Measurements from ENCODE around the gene ROBO2. TPM values are rescaled to one million over a fixed set of nuclear protein-coding genes. Genes with fewer than 3 reads are reported as not detected.

Gene ROBO2
- total RNA-seq, 3 donors from 2014 or later: not detected

GRCh38 chr3:77345009-77345408 lies 305.1 kb downstream of the ROBO2 start:
- DNase-seq: no peak
- ATAC-seq: no peak
- H3K4me3 Mint-ChIP-seq: no peak overlapping the region
- peaks cover 28% of the 10 kb centered on the region for H3K9me3 Mint-ChIP-seq
- H3K4me1 Mint-ChIP-seq (ENCODE audit: low read depth): no peaks in the 10 kb centered on the region
- no peaks in the 10 kb centered on the region for H3K27me3 Mint-ChIP-seq (ENCODE audit: low read depth)
- no peaks in the 10 kb centered on the region for H3K36me3 Mint-ChIP-seq (ENCODE audit: insufficient read depth)

DNA sequence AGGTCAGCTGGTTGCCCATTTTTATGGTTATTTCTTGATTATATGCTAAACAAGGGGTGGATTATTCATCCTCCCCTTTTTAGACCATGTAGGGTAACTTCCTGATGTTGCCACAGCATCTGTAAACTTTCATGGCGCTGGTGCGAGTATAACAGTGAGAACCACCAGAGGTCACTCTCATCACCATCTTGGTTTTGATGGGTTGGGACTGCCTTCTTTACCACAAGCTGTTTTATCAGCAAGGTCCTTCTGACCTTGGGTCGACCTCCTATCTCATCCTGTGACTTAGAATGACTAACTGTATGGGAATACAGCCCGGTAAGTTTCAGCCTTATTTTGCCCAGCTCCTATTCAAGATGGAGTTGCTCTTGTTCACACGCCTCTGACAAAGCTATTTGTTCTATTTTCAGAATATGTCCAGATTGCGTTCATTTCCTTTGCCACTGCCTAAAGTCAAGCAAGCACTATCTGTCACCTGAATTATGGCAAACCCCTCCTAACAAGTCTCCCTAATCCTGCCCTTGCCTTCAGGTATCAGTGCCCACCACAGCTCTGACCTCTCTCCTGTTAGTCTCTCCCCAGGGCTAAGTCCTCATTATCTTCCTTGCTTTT lies 308.5 kb downstream of the ROBO2 start:
- Mint-ChIP-seq H3K4me1 (ENCODE audit: low read depth) (no peaks in the 10 kb centered on the region), H3K27me3 (ENCODE audit: low read depth) (no peaks in the 10 kb centered on the region), H3K9me3 (peaks cover 28% of the 10 kb centered on the region), H3K36me3 (ENCODE audit: insufficient read depth) (no peaks in the 10 kb centered on the region), H3K4me3 (no peak overlapping the region)
- DNase-seq (no peak), ATAC-seq (no peak)

- DNase-seq (no peak), ATAC-seq (peak in 1 of 2 donors; percentile 34)
- Mint-ChIP-seq H3K4me1 (ENCODE audit: low read depth) (no peaks in the 10 kb centered on the region), H3K36me3 (ENCODE audit: insufficient read depth) (no peaks in the 10 kb centered on the region), H3K9me3 (peaks cover 20% of the 10 kb centered on the region), H3K4me3 (no peak overlapping the region), H3K27me3 (ENCODE audit: low read depth) (no peaks in the 10 kb centered on the region)
Measured at GRCh38 chr3:77354958-77355357, 315.1 kb downstream of the ROBO2 start.

- Mint-ChIP-seq H3K4me1 (ENCODE audit: low read depth) (no peaks in the 10 kb centered on the region), H3K9me3 (peaks cover 15% of the 10 kb centered on the region), H3K4me3 (no peak overlapping the region), H3K36me3 (ENCODE audit: insufficient read depth) (no peaks in the 10 kb centered on the region), H3K27me3 (ENCODE audit: low read depth) (no peaks in the 10 kb centered on the region)
- DNase-seq (no peak), ATAC-seq (no peak)
Measured at GRCh38 chr3:77362936-77363335, 323.0 kb downstream of the ROBO2 start.

GRCh38 chr3:77365152-77365551 lies 325.3 kb downstream of the ROBO2 start:
- no peaks in the 10 kb centered on the region for H3K27me3 Mint-ChIP-seq (ENCODE audit: low read depth)
- DNase-seq (no peak), ATAC-seq (no peak)
- H3K36me3 Mint-ChIP-seq (ENCODE audit: insufficient read depth): no peaks in the 10 kb centered on the region
- H3K9me3 Mint-ChIP-seq: peaks cover 15% of the 10 kb centered on the region
- H3K4me1 Mint-ChIP-seq (ENCODE audit: low read depth): no peaks in the 10 kb centered on the region
- H3K4me3 Mint-ChIP-seq: no peak overlapping the region

- Mint-ChIP-seq H3K9me3 (peaks cover 7% of the 10 kb centered on the region), H3K36me3 (ENCODE audit: insufficient read depth) (no peaks in the 10 kb centered on the region), H3K4me3 (no peak overlapping the region), H3K27me3 (ENCODE audit: low read depth) (no peaks in the 10 kb centered on the region), H3K4me1 (ENCODE audit: low read depth) (no peaks in the 10 kb centered on the region)
- ATAC-seq (no peak), DNase-seq (no peak)
Measured at GRCh38 chr3:77370413-77370812, 330.5 kb downstream of the ROBO2 start.

GRCh38 chr3:77372018-77372417 lies 332.1 kb downstream of the ROBO2 start:
- H3K4me1 Mint-ChIP-seq (ENCODE audit: low read depth): no peaks in the 10 kb centered on the region
- no peaks in the 10 kb centered on the region for H3K27me3 Mint-ChIP-seq (ENCODE audit: low read depth)
- DNase-seq (no peak), ATAC-seq (no peak)
- H3K4me3 Mint-ChIP-seq: no peak overlapping the region
- H3K9me3 Mint-ChIP-seq: peaks cover 9% of the 10 kb centered on the region
- no peaks in the 10 kb centered on the region for H3K36me3 Mint-ChIP-seq (ENCODE audit: insufficient read depth)

DNA sequence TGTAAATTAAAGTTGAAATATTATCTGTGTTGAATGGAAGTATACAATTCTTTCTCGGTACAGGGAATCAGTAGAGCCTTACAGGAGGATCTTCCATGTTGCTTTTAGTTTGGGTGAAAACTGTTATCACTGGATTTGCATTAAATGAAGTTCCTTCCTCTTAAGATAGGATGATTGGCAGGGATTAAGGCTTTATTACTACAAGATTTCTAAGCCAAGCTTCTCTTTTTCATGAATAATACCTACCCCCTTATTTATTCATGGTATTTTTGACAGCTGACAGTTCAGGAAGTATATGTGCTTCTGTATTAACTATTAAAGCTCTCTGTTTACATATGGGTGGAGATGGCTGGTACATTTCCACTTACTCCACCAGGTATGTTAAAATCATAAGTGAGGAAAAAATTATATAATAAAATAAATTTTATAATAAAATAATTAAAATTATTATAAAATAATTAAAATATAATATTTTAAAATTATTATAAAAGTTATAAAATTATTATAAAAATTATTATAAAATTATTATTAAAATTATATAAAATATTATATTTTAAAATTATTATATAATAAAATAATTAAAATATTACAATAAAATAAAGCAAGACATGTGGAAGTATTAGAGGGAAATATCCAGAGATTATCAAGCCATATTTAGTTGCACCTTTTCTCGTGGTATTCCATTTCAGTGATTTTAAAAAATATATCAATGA lies 332.9 kb downstream of the ROBO2 start:
- Mint-ChIP-seq H3K4me3 (no peak overlapping the region), H3K9me3 (peaks cover 6% of the 10 kb centered on the region), H3K4me1 (ENCODE audit: low read depth) (no peaks in the 10 kb centered on the region), H3K36me3 (ENCODE audit: insufficient read depth) (no peaks in the 10 kb centered on the region), H3K27me3 (ENCODE audit: low read depth) (no peaks in the 10 kb centered on the region)
- DNase-seq (no peak), ATAC-seq (no peak)

DNA sequence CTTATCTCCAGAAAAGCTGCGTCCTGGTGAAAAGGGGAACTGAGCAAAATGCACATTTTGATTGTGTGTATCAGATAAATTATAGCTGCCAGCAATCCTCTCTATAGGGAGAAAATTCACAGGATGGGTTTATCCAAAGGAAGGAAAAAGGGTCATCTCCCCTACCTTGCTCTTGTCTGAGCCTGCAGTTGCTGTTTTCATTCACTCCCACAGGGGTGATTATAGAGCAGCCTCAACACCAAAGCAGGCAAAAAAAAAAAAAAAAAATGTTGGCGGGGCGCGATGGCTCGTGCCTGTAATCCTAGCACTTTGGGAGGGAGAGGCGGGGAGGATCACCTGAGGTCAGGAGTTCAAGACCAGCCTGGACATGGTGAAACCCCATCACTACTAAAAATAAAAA lies 333.7 kb downstream of the ROBO2 start:
- no peak for DNase-seq
- Mint-ChIP-seq H3K4me1 (ENCODE audit: low read depth) (no peaks in the 10 kb centered on the region), H3K4me3 (no peak overlapping the region), H3K36me3 (ENCODE audit: insufficient read depth) (no peaks in the 10 kb centered on the region), H3K9me3 (peaks cover 6% of the 10 kb centered on the region), H3K27me3 (ENCODE audit: low read depth) (no peaks in the 10 kb centered on the region)
- ATAC-seq: no peak

- no peak overlapping the region for H3K4me3 Mint-ChIP-seq
- H3K36me3 Mint-ChIP-seq (ENCODE audit: insufficient read depth): no peaks in the 10 kb centered on the region
- peaks cover 11% of the 10 kb centered on the region for H3K9me3 Mint-ChIP-seq
- no peaks in the 10 kb centered on the region for H3K27me3 Mint-ChIP-seq (ENCODE audit: low read depth)
- H3K4me1 Mint-ChIP-seq (ENCODE audit: low read depth): no peaks in the 10 kb centered on the region
- ATAC-seq (no peak), DNase-seq (no peak)
Measured at GRCh38 chr3:77376511-77376910, 336.6 kb downstream of the ROBO2 start.

- no peak for DNase-seq
- H3K27me3 Mint-ChIP-seq (ENCODE audit: low read depth): no peaks in the 10 kb centered on the region
- no peaks in the 10 kb centered on the region for H3K36me3 Mint-ChIP-seq (ENCODE audit: insufficient read depth)
- peaks cover 15% of the 10 kb centered on the region for H3K9me3 Mint-ChIP-seq
- H3K4me1 Mint-ChIP-seq (ENCODE audit: low read depth): no peaks in the 10 kb centered on the region
- ATAC-seq: no peak
- H3K4me3 Mint-ChIP-seq: no peak overlapping the region
Measured at GRCh38 chr3:77377717-77378116, 337.8 kb downstream of the ROBO2 start.

- DNase-seq (no peak), ATAC-seq (no peak)
- H3K36me3 Mint-ChIP-seq (ENCODE audit: insufficient read depth): no peaks in the 10 kb centered on the region
- no peaks in the 10 kb centered on the region for H3K4me1 Mint-ChIP-seq (ENCODE audit: low read depth)
- no peaks in the 10 kb centered on the region for H3K27me3 Mint-ChIP-seq (ENCODE audit: low read depth)
- peaks cover 16% of the 10 kb centered on the region for H3K9me3 Mint-ChIP-seq
- no peak overlapping the region for H3K4me3 Mint-ChIP-seq
Measured at GRCh38 chr3:77380136-77380535, 340.2 kb downstream of the ROBO2 start.

DNA sequence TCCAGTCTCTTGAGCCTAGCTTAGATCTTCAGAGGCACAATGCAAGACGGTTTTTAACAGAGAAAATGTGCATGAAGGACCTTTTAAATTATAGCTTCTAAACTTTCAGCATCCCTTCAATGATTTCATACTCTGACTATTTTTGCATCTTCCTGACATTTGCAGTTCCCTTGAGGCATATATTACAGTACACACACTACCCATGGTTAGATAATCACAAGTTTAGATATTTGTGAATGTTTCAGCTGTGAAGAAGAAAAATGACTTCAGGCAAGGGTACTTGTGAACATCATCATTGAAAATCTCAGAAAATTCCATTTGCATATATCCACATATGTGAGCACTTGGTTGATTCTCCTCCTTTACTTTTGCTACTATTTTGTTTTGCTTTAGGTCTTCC lies 341.5 kb downstream of the ROBO2 start:
- Mint-ChIP-seq H3K4me1 (ENCODE audit: low read depth) (no peaks in the 10 kb centered on the region), H3K9me3 (peaks cover 20% of the 10 kb centered on the region), H3K4me3 (no peak overlapping the region), H3K36me3 (ENCODE audit: insufficient read depth) (no peaks in the 10 kb centered on the region), H3K27me3 (ENCODE audit: low read depth) (no peaks in the 10 kb centered on the region)
- ATAC-seq: no peak
- DNase-seq: no peak

GRCh38 chr3:77392181-77392580 lies 352.3 kb downstream of the ROBO2 start:
- no peak overlapping the region for H3K4me3 Mint-ChIP-seq
- no peaks in the 10 kb centered on the region for H3K27me3 Mint-ChIP-seq (ENCODE audit: low read depth)
- no peak for DNase-seq
- ATAC-seq: no peak
- peaks cover 8% of the 10 kb centered on the region for H3K9me3 Mint-ChIP-seq
- H3K36me3 Mint-ChIP-seq (ENCODE audit: insufficient read depth): no peaks in the 10 kb centered on the region
- no peaks in the 10 kb centered on the region for H3K4me1 Mint-ChIP-seq (ENCODE audit: low read depth)

DNA sequence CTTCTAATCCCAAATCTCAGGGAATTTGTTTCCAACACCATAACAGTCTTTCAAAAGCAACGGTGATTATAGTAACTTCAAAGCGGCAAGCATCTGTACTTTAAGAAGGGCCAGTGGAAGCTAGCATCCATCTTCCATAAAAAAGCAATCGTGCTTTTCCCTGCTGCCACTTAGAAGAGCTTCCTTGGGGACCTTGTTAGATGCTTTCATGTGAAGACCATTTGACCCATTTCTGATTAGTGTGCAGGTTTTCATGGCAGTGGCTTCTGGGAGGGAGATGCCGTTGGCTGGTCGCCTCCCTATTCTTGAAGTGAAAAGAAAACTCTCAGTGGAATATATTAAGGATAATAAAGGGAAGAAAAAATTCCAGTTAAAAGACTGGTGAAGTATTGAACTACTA lies 354.1 kb downstream of the ROBO2 start:
- H3K36me3 Mint-ChIP-seq (ENCODE audit: insufficient read depth): no peaks in the 10 kb centered on the region
- no peak for DNase-seq
- no peaks in the 10 kb centered on the region for H3K4me1 Mint-ChIP-seq (ENCODE audit: low read depth)
- H3K4me3 Mint-ChIP-seq: no peak overlapping the region
- H3K9me3 Mint-ChIP-seq: peaks cover 8% of the 10 kb centered on the region
- H3K27me3 Mint-ChIP-seq (ENCODE audit: low read depth): no peaks in the 10 kb centered on the region
- no peak for ATAC-seq

Measured in activated T-cell treated with anti-CD3 and anti-CD28 coated beads, Interleukin-2, amount 50 U/mL, for 4 hours (primary cell).